Astrocyte (in vitro differentiated cells and primary cell): ENCODE data around the gene TOP3A. TPM values are rescaled to one million over a fixed set of nuclear protein-coding genes. Genes with fewer than 3 reads are reported as not detected.

ENCODE experiments used
- DNase-seq: peaks from one replicate; pipeline ENCODE4 v3.0.0-alpha.2; 2010; ENCODE audit warnings: low read depth
- FAIRE-seq: peaks from 2 replicates; lab custom pipeline; 2011; peaks lifted over from hg19 to GRCh38; lab: Jason Lieb, UNC
- H2AFZ ChIP-seq: 2 replicates; pipeline ENCODE4 v1.6.0; 2012; ENCODE audit warnings: low read depth, low read length, inconsistent platforms
- H3K27ac ChIP-seq: 2 replicates; pipeline ENCODE4 v1.5.1; 2011; ENCODE audit warnings: low read depth, low read length, inconsistent platforms
- H3K27me3 ChIP-seq: 2 replicates; pipeline ENCODE4 v1.6.0; 2011; ENCODE audit warnings: low read length, inconsistent platforms; ENCODE audit not compliant: insufficient read depth
- H3K36me3 ChIP-seq: 2 replicates; pipeline ENCODE4 v1.5.1; 2011; ENCODE audit warnings: low read length, inconsistent platforms; ENCODE audit not compliant: insufficient read depth
- H3K4me1 ChIP-seq: 2 replicates; pipeline ENCODE4 v1.5.1; 2011; ENCODE audit warnings: low read length, inconsistent platforms; ENCODE audit not compliant: insufficient read depth
- H3K4me2 ChIP-seq: 2 replicates; pipeline ENCODE4 v1.6.0; 2012; ENCODE audit warnings: low read length, inconsistent platforms
- H3K4me3 ChIP-seq: 2 replicates; pipeline ENCODE4 v1.5.1; 2011; ENCODE audit warnings: low read depth, mild to moderate bottlenecking, low read length, inconsistent platforms; ENCODE audit not compliant: insufficient read depth
- H3K79me2 ChIP-seq: 2 replicates; pipeline ENCODE4 v1.6.0; 2012; ENCODE audit warnings: mild to moderate bottlenecking, low read length, inconsistent platforms; ENCODE audit not compliant: insufficient read depth
- H3K9ac ChIP-seq: 2 replicates; pipeline ENCODE4 v1.6.0; 2012; ENCODE audit warnings: mild to moderate bottlenecking, low read length, inconsistent platforms
- H3K9me3 ChIP-seq: 2 replicates; pipeline ENCODE4 v1.5.1; 2012; ENCODE audit warnings: low read depth, mild to moderate bottlenecking, low read length, inconsistent platforms; ENCODE audit not compliant: insufficient read depth
- H4K20me1 ChIP-seq: 2 replicates; pipeline ENCODE4 v1.6.0; 2012; ENCODE audit warnings: low read length, inconsistent platforms; ENCODE audit not compliant: insufficient read depth
- H3K27ac Mint-ChIP-seq: one replicate; pipeline ENCODE4 v1.8.0; 2021; ENCODE audit warnings: mild to moderate bottlenecking, mixed read lengths; ENCODE audit not compliant: unreplicated experiment
- H3K27me3 Mint-ChIP-seq: one replicate; pipeline ENCODE4 v1.8.0; 2021; ENCODE audit warnings: low read depth, mixed read lengths; ENCODE audit not compliant: unreplicated experiment
- H3K36me3 Mint-ChIP-seq: one replicate; pipeline ENCODE4 v1.8.0; 2021; ENCODE audit warnings: low read depth, mixed read lengths; ENCODE audit not compliant: unreplicated experiment
- H3K4me1 Mint-ChIP-seq: one replicate; pipeline ENCODE4 v1.8.0; 2021; ENCODE audit warnings: low read depth, mixed read lengths; ENCODE audit not compliant: unreplicated experiment
- H3K4me3 Mint-ChIP-seq: one replicate; pipeline ENCODE4 v1.8.0; 2021; ENCODE audit warnings: mild to moderate bottlenecking, moderate library complexity, mixed read lengths; ENCODE audit not compliant: unreplicated experiment
- H3K9me3 Mint-ChIP-seq: one replicate; pipeline ENCODE4 v1.8.0; 2021; ENCODE audit warnings: mild to moderate bottlenecking, mixed read lengths; ENCODE audit not compliant: unreplicated experiment
- CTCF ChIP-seq: IDR thresholded peaks from 2 replicates; pipeline ENCODE4 v1.5.1; 2011; ENCODE audit warnings: low read depth, mild to moderate bottlenecking, inconsistent platforms, low read length, moderate library complexity; ENCODE audit not compliant: insufficient read depth
- EZH2 ChIP-seq: IDR thresholded peaks from 2 replicates; pipeline ENCODE4 v1.6.1; 2012; ENCODE audit warnings: mild to moderate bottlenecking, low read length, inconsistent platforms; ENCODE audit not compliant: insufficient read depth
- total RNA-seq: library from RNA; stranded (reverse); gene quantifications from 2 replicates; pipeline ENCODE4 v1.2.1, GENCODE V29; 2021

Gene TOP3A
- total RNA-seq, 1 donor from 2014 or later, result 31.0 TPM

DNA sequence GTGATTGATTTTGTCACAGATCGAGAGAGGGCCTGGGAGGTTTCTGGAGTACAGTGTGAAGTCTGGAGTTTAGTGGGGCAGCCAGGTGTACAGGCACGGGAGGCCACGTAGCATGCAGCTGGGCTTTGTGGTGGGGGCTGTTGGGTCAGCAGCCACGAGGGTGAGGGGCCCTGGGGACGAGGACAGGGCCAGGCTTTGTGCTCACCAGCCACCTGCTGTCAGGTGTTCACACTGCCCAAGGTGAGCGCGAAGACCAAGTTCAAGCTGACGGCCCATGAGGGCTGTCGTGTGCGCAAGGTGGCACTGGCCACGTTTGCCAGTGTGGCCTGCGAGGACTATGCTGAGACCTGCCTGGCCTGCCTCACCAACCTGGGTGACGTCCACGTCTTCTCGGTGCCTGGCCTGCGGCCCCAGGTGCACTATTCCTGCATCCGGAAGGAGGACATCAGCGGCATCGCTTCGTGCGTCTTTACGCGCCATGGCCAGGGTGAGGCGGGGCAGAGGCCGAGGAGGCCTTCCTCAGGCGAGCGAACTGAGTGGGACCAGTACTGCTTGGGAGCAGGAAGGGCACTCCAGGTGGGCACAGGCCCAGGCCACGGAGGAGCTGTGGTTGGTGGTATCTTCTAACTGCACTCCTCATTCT is 73.4 kb downstream of the TOP3A start:
- Histone ChIP-seq H3K9me3 (no peaks in the 10 kb centered on the region), H2AFZ (no peak overlapping the region), H3K27me3 (no peaks in the 10 kb centered on the region), H4K20me1 (peaks cover 32% of the 10 kb centered on the region), H3K4me1 (peaks cover 4% of the 10 kb centered on the region), H3K4me3 (no peak overlapping the region), H3K27ac (no peak overlapping the region), H3K4me2 (no peak overlapping the region), H3K79me2 (no peaks in the 10 kb centered on the region), H3K36me3 (peaks cover 17% of the 10 kb centered on the region), H3K9ac (no peak overlapping the region)
- no peak for DNase-seq
- Mint-ChIP-seq H3K27me3 (no peaks in the 10 kb centered on the region), H3K36me3 (peaks cover 25% of the 10 kb centered on the region), H3K4me3 (no peak overlapping the region), H3K27ac (peak overlapping the region; percentile 75), H3K4me1 (no peaks in the 10 kb centered on the region), H3K9me3 (no peaks in the 10 kb centered on the region)
- FAIRE-seq, result no peak
- TF ChIP-seq EZH2 (no peak), CTCF (no peak)

DNA sequence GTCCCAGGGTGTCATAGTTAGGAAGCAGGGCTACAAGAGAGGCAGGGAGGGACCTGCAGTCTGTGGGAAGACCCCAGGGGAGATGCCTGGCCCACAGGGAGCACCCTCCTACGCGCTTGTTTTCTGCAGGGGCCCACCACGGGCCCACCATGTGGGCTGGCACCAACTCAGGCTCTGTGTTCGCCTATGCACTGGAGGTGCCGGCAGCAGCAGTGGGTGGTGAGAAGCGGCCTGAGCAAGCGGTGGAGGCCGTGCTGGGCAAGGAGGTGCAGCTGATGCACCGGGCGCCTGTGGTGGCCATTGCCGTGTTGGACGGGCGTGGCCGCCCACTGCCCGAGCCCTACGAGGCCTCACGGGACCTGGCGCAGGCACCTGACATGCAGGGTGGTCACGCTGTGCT is 74.3 kb downstream of the TOP3A start:
- Histone ChIP-seq H3K4me3 (no peak overlapping the region), H3K4me2 (no peak overlapping the region), H3K4me1 (peaks cover 13% of the 10 kb centered on the region), H3K27ac (no peak overlapping the region), H3K9me3 (no peaks in the 10 kb centered on the region), H2AFZ (no peak overlapping the region), H3K27me3 (no peaks in the 10 kb centered on the region), H3K79me2 (no peaks in the 10 kb centered on the region), H4K20me1 (peaks cover 23% of the 10 kb centered on the region), H3K36me3 (peaks cover 10% of the 10 kb centered on the region), H3K9ac (no peak overlapping the region)
- no peak for TF ChIP-seq EZH2
- no peak for TF ChIP-seq CTCF
- DNase-seq (no peak), FAIRE-seq (no peak)
- H3K4me3 Mint-ChIP-seq, result no peak overlapping the region
- peaks cover 23% of the 10 kb centered on the region for H3K36me3 Mint-ChIP-seq
- no peaks in the 10 kb centered on the region for H3K9me3 Mint-ChIP-seq
- no peak overlapping the region for H3K27ac Mint-ChIP-seq
- H3K27me3 Mint-ChIP-seq, result no peaks in the 10 kb centered on the region
- peaks cover 6% of the 10 kb centered on the region for H3K4me1 Mint-ChIP-seq

GRCh38 chr17:18238299-18238698 is 76.5 kb downstream of the TOP3A start:
- H3K27me3 ChIP-seq, result no peaks in the 10 kb centered on the region
- peaks cover 12% of the 10 kb centered on the region for H4K20me1 ChIP-seq
- DNase-seq (no peak), FAIRE-seq (no peak)
- no peak overlapping the region for H3K4me3 Mint-ChIP-seq
- no peaks in the 10 kb centered on the region for H3K79me2 ChIP-seq
- no peak overlapping the region for H3K4me2 ChIP-seq
- H2AFZ ChIP-seq, result no peak overlapping the region
- H3K36me3 ChIP-seq, result peaks cover 3% of the 10 kb centered on the region
- H3K4me1 ChIP-seq, result peaks cover 17% of the 10 kb centered on the region
- no peak overlapping the region for H3K27ac ChIP-seq
- TF ChIP-seq CTCF, result no peak
- TF ChIP-seq EZH2, result no peak
- peaks cover 6% of the 10 kb centered on the region for H3K4me1 Mint-ChIP-seq
- peaks cover 21% of the 10 kb centered on the region for H3K36me3 Mint-ChIP-seq
- H3K9ac ChIP-seq, result no peak overlapping the region
- no peaks in the 10 kb centered on the region for H3K9me3 ChIP-seq
- no peaks in the 10 kb centered on the region for H3K27me3 Mint-ChIP-seq
- H3K27ac Mint-ChIP-seq, result no peak overlapping the region
- H3K4me3 ChIP-seq, result no peak overlapping the region
- H3K9me3 Mint-ChIP-seq, result no peaks in the 10 kb centered on the region
